Left cardiac atrium (tissue), 4 donors: Measurements from ENCODE around the gene UBXN10. TPM values are rescaled to one million over a fixed set of nuclear protein-coding genes. Genes with fewer than 3 reads are reported as not detected.

Source experiments
- ATAC-seq, 2 donors: fragments of 200-7000 bp; cut with Tn5 transposase; one replicate each; pipeline ENCODE4 v1.9.1; 2020; ENCODE audit warnings: mild to moderate bottlenecking in 2 of 2, moderate library complexity in 2 of 2
- DNase-seq: peaks from one replicate; pipeline ENCODE4 v3.0.0-alpha.2; 2020
- intact Hi-C, 2 donors: fragments of 100-400 bp; cut with DNase I; formaldehyde crosslinking; loops; one replicate each; pipeline versions ENCODE4 v1.14.1 to v1.15.1; 2022 to 2023
- total RNA-seq, 2 donors: library from RNA; stranded (reverse); fragmentation: NEBNext Ultra II Directional; extraction: Animal tissue kit (Norgen Biotek cat#: 25700); gene quantifications; one replicate each; pipeline ENCODE4 v1.2.1, GENCODE V29; 2021
- donor health status: DM: no; HTN: yes; CAD: no.
- donor health status: DM: no; HTN: yes; CAD: no; lungs with severe emphysema.
- donor health status: DM: yes; HTN: yes; CAD: no.
- donor health status: Dilated cardiomyopathy.

Gene UBXN10
- total RNA-seq, 2 donors from 2014 or later: 3.1 to 5.4 TPM

DNA sequence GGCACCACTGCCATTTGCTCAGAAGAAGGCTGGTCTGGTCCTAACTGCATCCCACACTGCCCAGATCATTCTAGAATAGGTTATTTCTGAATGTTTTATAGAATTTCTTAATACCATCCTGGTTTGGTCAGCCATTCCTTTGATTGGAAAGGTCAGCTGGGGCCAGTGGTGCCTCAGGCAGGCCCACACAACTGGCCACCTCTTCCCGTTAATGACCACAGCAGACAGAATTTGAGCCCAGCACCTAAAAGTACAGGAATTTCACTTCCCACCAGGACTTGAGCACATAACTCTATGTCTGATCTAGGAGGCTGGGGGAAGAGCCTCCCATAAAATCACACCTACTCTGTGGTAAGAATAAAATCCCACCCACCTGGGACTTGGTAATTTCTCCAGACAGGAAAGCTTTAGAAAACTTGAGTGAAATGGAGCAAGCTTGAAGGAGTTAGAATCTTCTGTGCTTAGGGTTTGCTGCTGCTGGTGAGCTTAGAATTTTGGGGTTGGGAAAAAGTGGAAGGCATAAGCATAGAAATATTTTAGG lies 7.0 kb downstream of the UBXN10 start:
- DNase-seq (no peak), ATAC-seq (no peak)
- intact Hi-C loops: loop anchor here in 1 of 2 donors (10.0 kb wide), 1 partner anchor 88 kb away; no protein-coding TSS in a partner anchor

DNA sequence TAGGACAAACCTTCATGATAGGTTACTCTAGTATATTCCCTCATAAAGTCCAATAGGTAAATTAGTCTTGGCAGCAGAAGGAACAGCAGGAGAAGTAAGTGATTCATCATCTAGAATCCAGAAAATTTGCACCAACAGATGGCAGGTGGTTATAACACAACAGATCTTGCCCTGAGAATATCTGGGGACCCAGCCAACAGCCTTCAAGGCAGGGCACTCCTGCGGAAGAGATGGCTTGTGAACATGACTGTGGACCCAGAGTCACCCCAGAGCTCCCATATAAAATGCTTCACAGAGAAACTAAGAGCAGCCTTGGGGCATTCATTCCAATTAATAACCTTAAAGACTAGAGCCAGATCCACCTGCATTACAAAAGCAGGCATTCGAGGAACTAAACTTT lies 8.3 kb downstream of the UBXN10 start:
- DNase-seq (no peak), ATAC-seq (no peak)
- intact Hi-C loops: loop anchor here in 1 of 2 donors (2.0 to 10.0 kb wide), 2 partner anchors 89 to 275 kb away; no protein-coding TSS in a partner anchor

DNA sequence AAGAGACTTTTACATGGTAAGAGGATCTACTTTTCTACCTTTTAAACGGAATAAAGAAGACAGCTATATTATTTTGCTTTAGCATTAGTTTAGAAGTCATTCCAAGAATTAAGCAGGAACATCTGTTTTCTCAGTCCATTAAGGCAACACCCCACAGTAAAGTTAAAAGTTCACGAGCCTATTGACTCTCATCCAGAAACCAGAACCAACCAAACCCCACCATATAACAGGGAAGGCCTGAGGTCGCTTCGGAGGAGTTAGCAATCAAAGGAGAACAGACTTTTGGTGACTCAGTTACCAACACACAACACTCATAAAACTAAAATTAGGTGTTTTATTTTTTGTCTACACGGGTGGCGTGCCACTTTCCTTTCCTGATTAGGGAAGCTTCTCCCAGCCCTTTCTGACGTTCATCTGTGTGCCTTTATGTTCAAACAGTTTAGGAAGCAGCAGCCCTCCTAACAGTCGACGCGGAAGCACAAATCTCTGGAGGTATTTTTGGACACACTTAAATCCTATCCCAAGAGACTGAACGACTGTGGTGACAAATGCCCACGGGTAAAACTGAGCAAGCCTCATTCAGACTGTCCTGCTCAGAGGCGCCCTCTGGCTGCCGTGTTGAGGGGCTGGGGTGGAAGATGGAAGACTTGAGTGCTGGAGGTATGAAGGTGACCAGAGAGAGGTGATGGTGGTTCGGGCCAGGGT lies 9.0 kb downstream of the UBXN10 start:
- intact Hi-C loops: loop anchor here in 1 of 2 donors (2.0 to 10.0 kb wide), 2 partner anchors 90 to 276 kb away; no protein-coding TSS in a partner anchor
- DNase-seq (peak; percentile 76), ATAC-seq (peak; percentile 73 to 83)

DNA sequence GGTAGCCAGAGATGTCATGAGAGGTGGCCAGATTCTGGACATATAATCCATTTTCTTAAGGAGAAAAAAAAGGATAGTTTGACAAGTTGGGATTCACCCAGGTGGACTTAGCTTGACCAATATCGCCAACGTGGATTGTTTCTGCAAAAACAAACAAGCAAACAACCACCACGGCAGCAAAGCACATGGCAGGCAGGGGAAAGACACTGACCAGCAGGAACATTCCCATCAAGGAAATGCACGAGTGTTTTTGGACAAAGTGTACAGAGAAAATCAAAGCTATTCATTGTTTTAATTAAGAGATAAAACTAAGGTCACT lies 9.5 kb downstream of the UBXN10 start:
- intact Hi-C loops: loop anchor here in 1 of 2 donors (2.0 to 10.0 kb wide), 2 partner anchors 91 to 277 kb away; no protein-coding TSS in a partner anchor
- no peak for ATAC-seq
- no peak for DNase-seq

DNA sequence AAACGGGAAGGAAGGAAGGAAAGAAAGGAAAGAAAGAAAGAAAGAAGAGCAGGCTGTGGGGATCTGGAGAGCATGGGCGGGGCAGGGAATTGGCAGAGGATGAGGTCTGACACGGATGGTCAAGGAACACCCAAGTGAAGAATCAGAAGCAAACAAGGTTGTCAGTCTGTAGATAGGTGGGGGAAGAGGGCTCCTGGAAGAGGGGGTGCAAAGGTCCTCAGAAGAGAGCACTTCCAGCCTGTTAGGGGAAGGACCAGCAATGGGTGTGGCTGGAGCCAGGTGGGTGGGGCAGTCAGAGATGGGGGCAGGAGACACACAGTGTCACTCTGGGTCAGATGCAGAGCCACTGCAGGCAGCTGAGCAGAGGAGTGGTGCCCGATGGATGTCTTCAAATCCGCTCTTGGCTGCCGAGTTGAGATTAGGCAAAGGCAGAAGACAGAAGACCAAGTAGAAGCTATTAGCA lies 11.5 kb downstream of the UBXN10 start:
- DNase-seq: no peak
- ATAC-seq: no peak
- intact Hi-C loops: loop anchor here in 1 of 2 donors (10.0 kb wide), 1 partner anchor 93 kb away; no protein-coding TSS in a partner anchor

DNA sequence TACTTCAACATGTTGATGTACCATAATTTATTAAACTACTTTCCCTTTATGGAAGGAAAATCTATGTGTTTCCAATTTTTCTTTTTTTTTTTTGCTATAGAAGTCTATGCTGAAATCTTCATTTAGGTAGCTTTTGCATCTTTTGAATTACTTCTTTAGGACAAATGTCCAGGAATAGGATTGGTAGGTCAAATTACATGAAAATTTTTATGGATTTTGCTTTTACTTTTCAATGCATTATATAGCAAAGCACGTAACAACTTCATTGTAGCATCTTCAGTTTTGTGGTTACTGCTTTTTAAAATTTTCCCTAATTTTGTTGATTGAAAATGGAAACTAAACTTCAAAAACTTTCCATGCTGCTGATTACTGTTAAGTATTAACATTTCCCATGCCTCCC lies 12.4 kb downstream of the UBXN10 start:
- no peak for DNase-seq
- intact Hi-C loops: loop anchor here in 1 of 2 donors (10.0 kb wide), 1 partner anchor 93 kb away; no protein-coding TSS in a partner anchor
- ATAC-seq: no peak

DNA sequence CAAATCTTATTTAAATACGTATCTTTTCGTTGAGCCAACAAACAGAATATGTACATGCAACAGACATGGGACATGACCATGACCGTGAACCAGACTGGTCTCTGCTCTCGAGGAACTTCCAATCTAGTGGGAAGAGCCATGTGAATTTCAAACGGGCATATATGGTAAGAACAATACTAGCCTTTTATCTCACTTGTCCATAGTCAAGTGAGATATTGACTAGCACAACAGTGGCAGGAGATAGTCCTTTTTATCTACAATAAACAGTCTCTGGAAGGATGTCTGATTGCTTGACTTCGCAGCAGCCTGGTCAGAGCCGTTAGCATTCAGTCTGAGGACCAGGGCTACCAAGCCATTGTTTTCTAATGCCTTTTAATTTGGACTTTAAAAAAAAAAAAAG lies 13.0 kb downstream of the UBXN10 start:
- intact Hi-C loops: loop anchor here in 1 of 2 donors (10.0 kb wide), 1 partner anchor 94 kb away; no protein-coding TSS in a partner anchor
- ATAC-seq (no peak), DNase-seq (no peak)

DNA sequence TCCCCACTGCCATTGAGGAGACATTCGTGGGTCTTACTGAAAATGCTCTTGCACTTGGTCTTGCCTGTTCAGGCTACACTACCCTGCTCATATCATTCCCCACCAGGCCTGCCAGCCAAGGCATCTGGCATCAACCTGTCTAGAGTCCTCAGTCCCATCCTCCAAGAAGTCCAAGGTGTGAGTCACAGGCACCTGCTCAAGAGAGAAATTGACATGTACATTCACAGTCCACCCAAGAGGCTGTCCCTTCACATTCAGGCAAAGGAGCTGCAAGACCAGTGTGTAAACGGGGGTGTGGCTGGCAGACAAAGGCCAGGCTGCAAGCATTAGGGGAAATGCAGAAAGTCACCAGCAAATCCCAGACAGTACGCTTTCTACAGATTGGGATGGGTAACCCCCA lies 13.5 kb downstream of the UBXN10 start:
- ATAC-seq (no peak), DNase-seq (no peak)
- intact Hi-C loops: loop anchor here in 1 of 2 donors (10.0 kb wide), 1 partner anchor 95 kb away; no protein-coding TSS in a partner anchor

DNA sequence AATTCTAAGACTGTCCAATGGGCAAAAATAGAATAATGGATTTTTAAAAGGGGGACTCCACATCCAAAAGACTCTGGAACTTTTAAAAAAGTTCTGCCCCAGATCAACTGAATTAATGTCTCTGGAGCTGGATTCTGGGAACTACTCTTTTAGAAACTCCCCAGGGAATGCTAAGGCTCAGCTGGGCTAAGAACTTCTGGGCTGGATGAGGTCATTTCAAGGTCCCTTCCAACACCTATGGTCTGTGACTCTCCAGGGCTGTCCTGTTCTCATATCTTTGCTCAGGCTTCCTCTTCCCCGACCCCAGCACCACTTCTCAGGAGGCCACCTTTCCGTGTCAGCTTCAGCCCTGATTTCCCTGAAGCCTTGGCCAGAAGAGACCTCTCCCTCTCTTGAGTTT lies 13.9 kb downstream of the UBXN10 start:
- ATAC-seq (no peak), DNase-seq (no peak)
- intact Hi-C loops: loop anchor here in 1 of 2 donors (10.0 kb wide), 1 partner anchor 95 kb away; no protein-coding TSS in a partner anchor

DNA sequence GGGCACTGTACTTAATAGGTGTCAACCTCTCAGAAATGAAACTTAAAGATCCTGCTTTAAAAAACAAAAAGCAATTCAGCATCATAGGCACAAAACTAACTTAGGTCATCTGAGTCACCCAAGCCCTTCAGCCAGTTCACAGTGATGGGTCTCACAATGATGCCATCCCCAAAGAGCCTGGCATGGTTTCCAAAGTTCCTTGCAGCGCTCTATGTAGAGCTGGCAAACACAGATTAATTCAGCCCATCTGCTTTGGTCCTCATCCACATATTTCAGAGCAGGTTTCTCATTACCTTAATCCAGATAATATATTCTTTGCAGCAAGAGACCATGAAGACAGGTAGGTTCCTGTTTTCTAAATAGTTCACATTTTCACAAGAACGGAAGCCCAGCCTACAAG lies 15.1 kb downstream of the UBXN10 start:
- no peak for DNase-seq
- ATAC-seq: no peak
- intact Hi-C loops: no loop called here

DNA sequence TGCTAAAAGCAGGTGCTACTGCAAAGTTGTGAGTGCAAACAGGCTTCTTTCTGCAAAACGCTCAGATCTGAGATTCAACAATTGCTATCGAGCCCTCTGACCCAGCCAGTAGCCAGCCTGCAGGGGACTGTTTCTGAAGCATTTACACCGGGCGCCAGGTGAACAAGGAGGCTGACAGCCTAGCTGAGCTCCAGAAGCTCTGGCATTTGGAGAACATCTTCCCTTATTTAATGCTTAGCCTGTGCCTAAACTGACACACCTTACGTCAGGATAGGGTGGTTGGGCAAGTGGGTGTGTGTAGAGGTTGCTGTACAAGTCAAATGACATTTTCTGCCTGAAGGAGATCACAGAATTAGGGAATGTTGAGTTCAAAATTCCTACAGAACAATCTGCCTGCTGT lies 16.3 kb downstream of the UBXN10 start:
- DNase-seq (no peak), ATAC-seq (no peak)
- intact Hi-C loops: no loop called here

DNA sequence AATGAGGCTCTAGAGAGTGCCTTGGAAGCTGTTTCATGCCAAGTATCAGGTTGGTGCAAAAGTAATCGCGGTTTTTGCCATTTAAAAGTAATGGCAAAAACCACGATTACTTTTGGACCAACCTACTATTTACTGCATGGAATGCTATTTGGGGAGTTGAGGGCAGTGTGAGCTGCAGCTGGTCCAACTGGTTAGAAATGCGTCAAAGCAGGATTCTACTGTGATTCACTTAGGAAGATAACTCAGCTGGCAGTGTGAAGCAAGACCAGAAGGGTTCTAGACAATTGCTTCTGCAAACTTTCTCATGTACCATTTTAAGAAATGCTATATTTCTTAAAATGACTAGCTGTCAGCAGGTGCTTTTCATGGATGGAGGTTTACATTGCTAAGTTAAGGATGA lies 21.6 kb downstream of the UBXN10 start:
- ATAC-seq (no peak), DNase-seq (no peak)
- intact Hi-C loops: no loop called here

DNA sequence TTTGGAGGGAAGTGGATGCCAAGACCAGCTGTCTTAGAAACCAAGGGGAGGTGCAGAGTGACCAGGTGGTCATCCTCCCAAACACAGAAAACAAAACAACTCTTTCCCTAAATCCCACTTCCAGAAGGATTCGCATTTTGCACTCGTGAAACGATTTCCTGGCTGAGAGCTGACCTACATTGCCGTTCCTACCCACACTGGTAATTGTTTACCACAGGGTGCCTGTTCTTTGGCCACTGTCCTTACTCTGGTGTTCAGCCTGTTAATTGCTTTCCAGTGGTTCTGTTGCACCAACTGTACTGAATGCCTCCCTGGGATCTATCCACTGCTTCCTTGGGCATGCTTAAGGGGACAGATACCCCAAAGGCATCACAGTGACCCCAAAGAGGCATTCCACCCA lies 23.6 kb downstream of the UBXN10 start:
- no peak for DNase-seq
- ATAC-seq: no peak
- intact Hi-C loops: no loop called here

DNA sequence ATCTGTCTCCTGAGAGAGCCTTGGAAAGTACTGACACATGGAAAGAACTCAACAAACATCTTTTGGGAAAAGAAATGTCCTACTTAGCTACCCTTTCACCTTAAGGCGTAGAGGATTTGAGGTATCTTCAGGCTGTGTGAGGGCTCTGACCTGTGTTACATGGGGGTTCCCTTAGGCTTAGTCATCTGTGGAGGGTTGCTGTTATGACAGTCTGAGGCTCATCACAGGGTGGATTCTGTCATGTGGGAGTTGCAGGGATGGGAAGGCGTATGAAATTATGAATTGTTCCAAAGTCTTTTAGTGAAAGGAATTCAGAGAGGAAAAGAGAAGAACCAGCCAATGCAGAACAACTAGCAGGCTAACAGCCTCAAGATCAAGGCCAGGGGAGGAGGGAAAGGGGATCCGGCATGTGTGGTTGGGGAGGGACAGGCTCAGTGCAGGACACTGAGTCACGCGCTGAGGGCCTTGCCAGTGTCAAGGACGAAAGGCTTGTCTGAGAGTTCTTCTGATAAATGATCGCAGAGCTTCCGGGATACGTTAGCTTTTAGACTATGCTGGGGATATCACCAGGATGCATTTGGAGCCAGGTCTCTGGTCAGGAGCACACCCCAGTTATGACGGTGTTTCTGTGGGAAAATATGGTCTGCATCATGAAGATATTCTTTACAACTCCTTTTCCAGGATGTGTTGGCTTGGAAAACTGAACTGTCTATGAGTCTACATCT lies 25.0 kb downstream of the UBXN10 start:
- no peak for DNase-seq
- intact Hi-C loops: loop anchor here (5.0 kb wide), 2 partner anchors 216 to 281 kb away; no protein-coding TSS in a partner anchor
- no peak for ATAC-seq

DNA sequence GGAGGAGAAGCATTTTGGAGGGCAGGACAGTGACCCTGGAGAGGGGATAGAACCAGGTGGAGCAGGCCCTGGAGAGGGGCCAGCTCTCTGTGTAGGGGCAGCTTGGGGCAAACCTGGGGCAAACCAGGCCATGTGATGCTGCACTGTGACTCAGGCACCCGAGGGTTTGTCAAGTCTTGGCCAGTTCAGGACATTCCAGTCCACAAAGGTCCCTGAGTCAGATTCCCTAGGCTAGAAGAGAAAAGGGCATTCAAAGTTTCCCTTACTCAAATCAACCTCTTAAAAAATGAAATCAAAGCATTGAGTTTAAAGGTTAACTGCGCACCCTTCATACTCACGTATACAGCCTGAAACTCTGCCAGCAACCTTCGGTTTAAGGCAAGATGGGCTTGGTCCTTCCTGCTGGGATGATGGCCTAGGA lies 25.6 kb downstream of the UBXN10 start:
- no peak for DNase-seq
- intact Hi-C loops: loop anchor here (5.0 kb wide), 2 partner anchors 216 to 281 kb away; no protein-coding TSS in a partner anchor
- no peak for ATAC-seq

DNA sequence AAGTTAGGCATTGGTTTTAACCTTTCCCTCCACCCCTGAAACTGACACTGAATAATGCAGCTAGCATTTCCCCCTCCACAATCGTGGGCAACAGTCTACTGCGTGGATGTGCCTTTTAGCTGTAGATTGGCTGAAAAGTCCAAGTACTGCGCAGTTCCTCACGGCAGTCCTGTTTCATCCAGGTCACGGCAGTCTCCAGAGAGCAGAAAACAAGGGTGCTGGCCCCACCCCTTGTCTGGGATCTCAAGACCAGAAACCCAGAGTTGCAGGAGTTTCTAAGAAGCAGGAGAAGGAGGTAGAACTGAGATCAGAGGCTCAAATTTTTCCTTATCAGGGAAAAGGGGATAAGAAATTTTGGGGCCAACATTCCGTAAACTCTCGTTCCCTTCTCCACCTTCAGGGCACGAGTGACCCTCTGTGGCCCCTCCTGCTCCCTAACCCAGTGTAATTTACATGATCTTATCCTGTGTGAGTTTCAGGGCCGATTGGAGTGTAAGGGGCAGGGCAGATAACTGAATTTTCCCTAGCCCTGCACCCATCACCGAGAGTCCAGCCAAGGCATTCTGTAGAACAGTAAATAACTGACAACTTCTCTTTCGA lies 26.3 kb downstream of the UBXN10 start:
- intact Hi-C loops: loop anchor here (5.0 kb wide), 2 partner anchors 215 to 280 kb away; no protein-coding TSS in a partner anchor
- no peak for DNase-seq
- no peak for ATAC-seq

DNA sequence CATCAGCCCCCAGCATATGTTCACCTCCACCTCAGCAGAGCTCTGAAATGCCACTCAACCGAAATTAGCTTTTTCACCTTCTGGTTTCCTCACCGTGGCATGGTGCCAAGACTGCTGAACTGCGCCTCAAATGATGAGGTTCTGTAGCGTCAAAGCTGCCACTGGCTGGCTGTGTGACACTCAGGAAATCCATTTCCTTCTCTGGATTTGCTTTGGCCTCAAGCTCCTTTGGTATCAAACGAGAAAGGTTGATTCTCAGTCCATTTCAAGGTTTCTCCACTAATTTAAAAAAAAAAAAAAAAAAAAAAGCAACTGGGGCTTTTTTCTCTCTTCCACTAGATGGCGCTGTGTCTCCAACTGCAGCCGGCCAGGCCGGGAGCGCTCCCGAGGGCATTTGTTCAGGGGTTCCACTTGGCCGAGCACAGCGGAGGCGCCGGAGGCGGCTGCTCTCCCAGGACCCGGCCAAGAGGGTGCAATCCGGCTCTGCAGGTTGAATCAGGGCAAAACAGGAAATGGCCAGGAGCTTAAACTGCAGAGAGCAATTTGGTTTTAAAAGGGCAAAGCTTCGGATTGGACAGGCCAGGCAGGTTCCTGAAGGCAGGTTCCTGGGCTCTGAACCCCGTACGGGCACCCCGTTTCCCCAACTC lies 26.9 kb downstream of the UBXN10 start:
- DNase-seq (peak; percentile 69), ATAC-seq (peak; percentile 84 to 86)
- intact Hi-C loops: loop anchor here (1.0 to 5.0 kb wide), 3 partner anchors 214 to 280 kb away; no protein-coding TSS in a partner anchor

DNA sequence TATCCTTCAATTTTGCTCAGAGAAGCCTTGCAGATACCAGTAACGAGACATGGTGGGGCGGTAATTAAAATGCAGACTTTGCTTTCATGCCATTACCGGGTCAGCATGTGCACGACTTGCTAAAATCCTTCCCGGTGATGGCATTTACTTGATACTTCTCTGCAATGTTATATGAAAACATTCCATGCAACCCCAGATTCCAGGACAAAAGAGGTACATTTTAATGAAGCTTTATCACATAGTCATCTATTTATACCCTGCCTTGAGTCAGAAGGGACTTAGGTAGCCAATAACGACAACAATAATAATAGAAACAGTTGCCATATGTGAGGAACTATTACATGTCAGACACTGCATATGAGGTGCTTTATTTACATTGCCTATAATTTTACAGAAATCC lies 29.8 kb downstream of the UBXN10 start:
- ATAC-seq (no peak), DNase-seq (no peak)
- intact Hi-C loops: no loop called here

DNA sequence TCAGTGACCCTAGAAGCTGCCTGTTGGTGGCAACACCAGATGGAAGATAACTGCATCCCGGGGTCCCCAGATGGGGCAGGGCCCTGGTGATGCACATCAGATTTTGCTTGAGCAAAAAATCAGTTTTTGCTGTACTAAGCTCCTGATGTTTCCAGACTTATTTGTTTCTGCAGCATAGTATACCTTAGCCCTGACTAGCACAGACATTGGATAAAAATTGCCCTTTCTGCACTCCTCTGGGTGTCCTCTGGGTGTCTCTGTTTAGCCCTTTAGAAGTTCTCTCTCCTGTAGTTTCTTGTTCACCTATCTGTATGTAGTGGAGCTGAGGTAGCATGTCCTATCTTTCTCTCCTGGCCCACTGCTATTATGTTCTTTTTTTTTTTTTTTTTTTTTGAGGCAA lies 30.7 kb downstream of the UBXN10 start:
- no peak for ATAC-seq

More for the DNA sequence above, 30.7 kb downstream of the UBXN10 start:
- intact Hi-C loops: no loop called here
- DNase-seq: no peak
